GM18526 (cell line): Measurements from ENCODE around the gene SGSH.

Experiments used
- POLR2A ChIP-seq: IDR thresholded peaks from 3 replicates; pipeline ENCODE4 v1.6.1; 2011; ENCODE audit not compliant: insufficient read length; ENCODE audit errors: extremely low read depth

Gene SGSH

DNA sequence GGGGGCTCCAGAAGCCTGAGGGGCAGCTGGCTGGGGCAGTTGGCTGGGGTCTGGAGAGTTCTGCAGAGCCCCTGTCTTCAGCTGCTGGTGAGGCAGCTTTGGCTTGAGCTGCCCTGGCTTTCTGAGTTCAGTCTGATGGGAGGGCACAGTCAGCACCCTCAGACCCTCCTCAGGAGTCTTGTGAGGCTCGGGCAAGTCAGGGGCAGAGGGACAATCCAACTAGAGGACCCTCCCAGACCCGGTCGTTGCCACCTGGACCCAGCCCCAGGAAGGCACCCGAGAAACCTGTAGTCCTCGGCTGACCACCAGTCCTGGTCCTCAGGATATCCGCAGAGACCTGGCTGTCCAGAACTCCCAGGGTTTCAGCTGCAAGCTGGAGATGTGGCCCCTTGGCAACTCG, 48.5 kb downstream of the SGSH start:
- TF ChIP-seq POLR2A: no peak

DNA sequence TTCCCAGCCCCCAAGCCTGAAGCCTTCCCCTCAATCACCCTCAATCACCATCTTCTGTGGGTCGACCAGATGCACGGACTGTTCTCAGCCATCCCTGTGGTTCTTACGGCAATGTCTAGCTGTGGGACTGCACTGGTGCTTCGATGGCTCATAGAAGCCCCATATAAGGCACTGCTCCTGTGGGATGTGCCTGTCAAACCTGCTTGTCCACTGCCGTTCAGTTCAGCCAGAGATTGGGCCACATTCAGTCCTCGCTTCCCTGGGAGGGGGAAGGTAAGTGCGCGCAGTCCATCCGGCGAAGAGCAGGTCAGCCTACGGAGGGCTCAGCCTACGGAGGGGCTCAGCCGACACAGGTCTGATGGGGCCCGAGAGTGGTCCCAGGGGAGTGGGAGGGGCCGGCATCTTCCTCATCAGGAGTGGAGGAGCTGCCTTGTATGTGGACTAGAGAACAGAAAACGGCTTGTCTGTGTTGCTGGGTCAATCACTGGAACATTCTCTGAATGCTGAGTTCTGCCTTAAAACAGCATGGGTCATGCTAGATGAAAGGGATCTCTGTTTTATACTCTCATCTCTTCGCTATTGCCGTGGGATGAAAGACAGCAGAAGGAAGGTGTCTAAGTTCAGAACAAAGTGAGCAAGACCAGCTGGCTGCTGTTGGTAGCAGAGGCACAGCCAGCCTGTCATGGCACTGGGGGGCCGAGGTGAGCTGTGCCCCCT, 50.2 kb downstream of the SGSH start, which contains the start of gene CARD14:
Gene CARD14, plus strand, starts transcription at position 247 of the 717 bp plus-strand sequence. CDS start 11,409 bp downstream, outside the sequence.
- TF ChIP-seq POLR2A: no peak

DNA sequence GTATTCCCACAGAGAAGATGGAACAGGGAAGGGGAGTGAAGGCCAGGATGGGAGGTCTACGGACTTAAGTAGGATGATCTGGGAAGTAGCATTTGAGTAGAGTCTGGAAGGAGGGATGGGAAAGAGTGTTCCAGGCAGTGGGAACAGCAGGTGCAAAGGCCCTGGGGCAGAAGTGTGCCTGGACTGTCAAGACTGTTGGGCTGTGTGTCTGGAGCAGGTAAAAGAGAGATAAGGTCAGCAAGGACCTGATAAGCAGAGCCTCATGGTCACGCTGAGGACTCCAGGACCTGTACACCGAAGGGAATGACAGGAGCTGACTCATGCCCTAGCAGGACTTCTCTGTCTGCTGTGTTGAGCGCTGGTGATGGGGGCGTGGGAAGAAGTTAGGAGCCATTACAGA, 51.0 kb downstream of the SGSH start:
- no peak for TF ChIP-seq POLR2A

DNA sequence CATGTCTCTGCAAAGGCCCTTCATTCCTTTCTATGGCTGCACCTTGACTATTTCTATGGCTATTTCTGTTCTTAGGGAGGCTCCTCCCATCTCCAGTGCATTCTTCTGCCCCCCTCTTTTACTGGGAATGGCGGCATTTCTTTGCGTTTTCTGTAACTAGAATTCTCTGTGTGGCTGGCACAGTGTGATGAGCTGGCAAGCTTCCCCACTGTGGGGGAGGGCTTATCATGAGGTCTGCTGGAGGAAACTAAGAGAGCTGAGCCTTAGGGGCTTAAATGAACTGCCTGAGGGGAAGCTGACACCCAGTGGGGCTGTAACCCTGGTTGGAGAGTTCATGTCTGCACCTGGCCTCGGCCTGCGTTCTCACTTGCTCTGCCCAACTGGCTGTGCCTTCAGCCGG, 51.8 kb downstream of the SGSH start:
- TF ChIP-seq POLR2A: no peak

DNA sequence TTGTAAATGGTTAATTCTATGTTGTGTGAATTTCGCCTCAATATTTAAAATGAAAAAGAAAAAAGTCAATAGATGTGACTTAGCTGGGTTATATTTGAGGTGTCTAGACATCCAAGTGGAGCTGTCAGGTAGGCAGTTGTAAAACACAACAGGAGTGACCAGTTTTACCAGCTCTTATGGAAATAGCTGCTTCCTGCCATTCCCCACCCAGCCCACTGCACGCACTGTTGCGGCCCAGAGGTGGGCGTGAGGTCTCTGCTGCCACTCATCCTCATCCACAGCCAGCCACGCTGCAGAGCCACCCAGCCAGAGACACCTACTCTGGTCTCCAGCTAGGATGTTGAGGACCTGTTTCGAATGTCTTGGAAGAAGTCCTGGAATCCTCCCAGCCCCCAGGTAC, 53.7 kb downstream of the SGSH start:
- no peak for TF ChIP-seq POLR2A

DNA sequence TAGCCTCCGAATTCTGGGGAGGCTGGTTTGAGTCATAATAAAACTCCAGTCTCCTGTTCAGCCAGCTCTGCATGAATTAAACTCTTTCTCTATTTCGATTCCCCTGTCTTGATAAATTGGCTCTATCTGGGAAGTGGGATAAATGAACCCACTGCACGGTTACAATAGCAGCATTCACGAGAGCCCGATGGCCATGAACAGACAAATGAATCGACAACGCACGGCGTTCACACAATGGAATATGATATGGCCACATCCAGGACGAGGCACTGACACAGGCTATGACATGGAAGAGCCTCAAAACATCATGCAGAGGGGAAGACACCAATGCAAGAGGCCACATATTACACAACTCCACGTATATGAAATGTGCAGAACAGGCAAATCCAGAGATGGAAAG, 55.9 kb downstream of the SGSH start:
- TF ChIP-seq POLR2A: no peak

DNA sequence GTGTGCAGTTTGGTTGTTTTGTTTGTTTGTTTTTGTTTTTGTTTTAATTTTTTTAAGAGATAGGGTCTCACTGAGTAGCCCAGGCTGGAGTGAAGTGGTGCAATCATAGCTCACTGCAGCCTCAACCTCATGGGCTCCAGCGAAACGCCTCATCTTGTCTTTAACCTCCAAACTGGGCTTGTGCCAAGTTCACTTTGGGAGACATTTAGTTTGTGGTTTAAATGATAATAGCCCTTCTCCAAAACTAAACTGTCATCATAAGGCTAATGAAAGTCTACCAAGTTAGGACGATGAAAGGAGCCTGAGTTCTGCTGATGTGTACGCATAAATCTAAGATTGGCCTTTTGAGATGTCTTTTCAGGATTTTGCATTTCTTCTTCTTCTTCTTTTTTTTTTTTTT, 56.8 kb downstream of the SGSH start:
- no peak for TF ChIP-seq POLR2A

DNA sequence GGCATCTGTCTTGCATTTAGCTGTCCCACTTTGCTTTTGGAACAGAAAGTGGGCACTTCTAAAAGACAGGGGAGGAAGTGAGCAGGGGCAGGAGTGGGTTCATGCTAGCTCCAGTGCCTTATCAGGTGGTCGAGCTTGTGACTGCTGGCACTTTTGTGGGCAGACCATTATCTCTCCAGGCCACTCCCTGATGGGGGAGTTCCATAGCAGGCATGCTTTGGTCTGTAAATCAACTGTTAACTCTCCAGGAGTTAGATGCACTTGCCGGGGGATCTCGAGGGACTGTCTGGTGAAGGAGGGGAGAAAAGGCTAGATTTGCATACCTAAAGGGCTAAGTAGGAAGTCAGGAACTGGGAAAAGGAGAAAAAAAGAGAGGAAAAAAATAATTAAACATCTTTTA, 59.6 kb downstream of the SGSH start:
- TF ChIP-seq POLR2A: no peak
